Endothelial cell (in vitro differentiated cells): ENCODE data around the gene SLC23A2. TPM values are rescaled to one million over a fixed set of nuclear protein-coding genes. Genes with fewer than 3 reads are reported as not detected.
"Not testable (repeated sequence)": the region's sequence is repeated elsewhere in the genome, so short reads cannot be mapped to it uniquely, and the experiment has no call there.

Experiments
- DNase-seq: peaks from one replicate; pipeline ENCODE4 v3.0.0; 2021; ENCODE audit warnings: low spot score
- H3K27ac Mint-ChIP-seq: one replicate; pipeline ENCODE4 v1.8.0; 2021; ENCODE audit warnings: mixed read lengths, inconsistent platforms; ENCODE audit not compliant: unreplicated experiment
- H3K27me3 Mint-ChIP-seq: one replicate; pipeline ENCODE4 v1.8.0; 2021; ENCODE audit warnings: mild to moderate bottlenecking, moderate library complexity, mixed read lengths, inconsistent platforms; ENCODE audit not compliant: unreplicated experiment
- H3K36me3 Mint-ChIP-seq: one replicate; pipeline ENCODE4 v1.8.0; 2021; ENCODE audit warnings: mild to moderate bottlenecking, low read depth, mixed read lengths, inconsistent platforms; ENCODE audit not compliant: unreplicated experiment
- H3K4me1 Mint-ChIP-seq: one replicate; pipeline ENCODE4 v1.8.0; 2021; ENCODE audit warnings: mild to moderate bottlenecking, mixed read lengths, inconsistent platforms; ENCODE audit not compliant: unreplicated experiment
- H3K4me3 Mint-ChIP-seq: one replicate; pipeline ENCODE4 v1.8.0; 2021; ENCODE audit warnings: mild to moderate bottlenecking, mixed read lengths, inconsistent platforms; ENCODE audit not compliant: unreplicated experiment
- H3K9me3 Mint-ChIP-seq: one replicate; pipeline ENCODE4 v1.8.0; 2021; ENCODE audit warnings: mixed read lengths, inconsistent platforms; ENCODE audit not compliant: unreplicated experiment
- CTCF ChIP-seq: fragments of 200-600 bp; sonication (generic); IDR thresholded peaks from one replicate; pipeline ENCODE4 v1.5.0; 2021; ENCODE audit warnings: antibody characterized with exemption; ENCODE audit not compliant: unreplicated experiment
- total RNA-seq: library from RNA; stranded (reverse); fragmentation: NEBNext Ultra II Directional; extraction: Animal tissue kit (Norgen Biotek cat#: 25700); gene quantifications from one replicate; pipeline ENCODE4 v1.2.1, GENCODE V29; 2021; ENCODE audit not compliant: unreplicated experiment

SLC23A2 gene
- total RNA-seq, 1 donor from 2014 or later, result 71.3 TPM

GRCh38 chr20:4855097-4855496 lies 146.2 kb downstream of the SLC23A2 start:
- H3K27ac Mint-ChIP-seq, result no peak overlapping the region
- H3K36me3 Mint-ChIP-seq, result peaks cover 56% of the 10 kb centered on the region
- H3K4me3 Mint-ChIP-seq, result no peak overlapping the region
- DNase-seq, result no peak
- no peak for TF ChIP-seq CTCF
- peaks cover 4% of the 10 kb centered on the region for H3K4me1 Mint-ChIP-seq
- peaks cover 4% of the 10 kb centered on the region for H3K27me3 Mint-ChIP-seq
- H3K9me3 Mint-ChIP-seq, result no peaks in the 10 kb centered on the region

- H3K27me3 Mint-ChIP-seq, result peaks cover 4% of the 10 kb centered on the region
- TF ChIP-seq CTCF, result no peak
- no peak for DNase-seq
- no peaks in the 10 kb centered on the region for H3K9me3 Mint-ChIP-seq
- H3K27ac Mint-ChIP-seq, result no peak overlapping the region
- H3K4me3 Mint-ChIP-seq, result no peak overlapping the region
- H3K36me3 Mint-ChIP-seq, result peaks cover 52% of the 10 kb centered on the region
- H3K4me1 Mint-ChIP-seq, result peaks cover 4% of the 10 kb centered on the region
Observed at GRCh38 chr20:4854561-4854901, 146.8 kb downstream of the SLC23A2 start.

GRCh38 chr20:4853757-4854560 lies 147.4 kb downstream of the SLC23A2 start:
- Mint-ChIP-seq H3K4me1 (peaks cover 4% of the 10 kb centered on the region), H3K4me3 (no peak overlapping the region), H3K27me3 (peaks cover 4% of the 10 kb centered on the region), H3K9me3 (no peaks in the 10 kb centered on the region), H3K36me3 (peaks cover 46% of the 10 kb centered on the region), H3K27ac (no peak overlapping the region)
- no peak for DNase-seq
- no peak for TF ChIP-seq CTCF

- TF ChIP-seq CTCF, result no peak
- Mint-ChIP-seq H3K27ac (no peak overlapping the region), H3K27me3 (peaks cover 4% of the 10 kb centered on the region), H3K4me3 (no peak overlapping the region), H3K9me3 (no peaks in the 10 kb centered on the region), H3K4me1 (peaks cover 4% of the 10 kb centered on the region), H3K36me3 (peaks cover 36% of the 10 kb centered on the region)
- DNase-seq, result no peak
Observed at GRCh38 chr20:4853004-4853403, 148.3 kb downstream of the SLC23A2 start.

GRCh38 chr20:4850960-4851359 lies 150.3 kb downstream of the SLC23A2 start:
- TF ChIP-seq CTCF, result no peak
- Mint-ChIP-seq H3K4me3 (no peak overlapping the region), H3K36me3 (peaks cover 18% of the 10 kb centered on the region), H3K4me1 (peaks cover 4% of the 10 kb centered on the region), H3K27ac (no peak overlapping the region), H3K27me3 (peaks cover 2% of the 10 kb centered on the region), H3K9me3 (no peaks in the 10 kb centered on the region)
- DNase-seq, result no peak

GRCh38 chr20:4848829-4849228 lies 152.5 kb downstream of the SLC23A2 start:
- H3K9me3 Mint-ChIP-seq, H3K27me3 Mint-ChIP-seq, DNase-seq, H3K27ac Mint-ChIP-seq, H3K4me3 Mint-ChIP-seq, H3K36me3 Mint-ChIP-seq, H3K4me1 Mint-ChIP-seq: not testable (repeated sequence)
